ENCODE measurements around the gene ATG9A. TPM values are rescaled to one million over a fixed set of nuclear protein-coding genes. Genes with fewer than 3 reads are reported as not detected.
"Not testable (repeated sequence)": the region's sequence is repeated elsewhere in the genome, so short reads cannot be mapped to it uniquely, and the experiment has no call there.

The ATG9A gene
- total RNA-seq, 1 donor from 2014 or later = 46.5 TPM

GRCh38 chr2:219205981-219206327 lies 23.5 kb downstream of the ATG9A start:
- no peak for DNase-seq

GRCh38 chr2:219205165-219205538 lies 24.3 kb downstream of the ATG9A start:
- no peak for DNase-seq

DNA sequence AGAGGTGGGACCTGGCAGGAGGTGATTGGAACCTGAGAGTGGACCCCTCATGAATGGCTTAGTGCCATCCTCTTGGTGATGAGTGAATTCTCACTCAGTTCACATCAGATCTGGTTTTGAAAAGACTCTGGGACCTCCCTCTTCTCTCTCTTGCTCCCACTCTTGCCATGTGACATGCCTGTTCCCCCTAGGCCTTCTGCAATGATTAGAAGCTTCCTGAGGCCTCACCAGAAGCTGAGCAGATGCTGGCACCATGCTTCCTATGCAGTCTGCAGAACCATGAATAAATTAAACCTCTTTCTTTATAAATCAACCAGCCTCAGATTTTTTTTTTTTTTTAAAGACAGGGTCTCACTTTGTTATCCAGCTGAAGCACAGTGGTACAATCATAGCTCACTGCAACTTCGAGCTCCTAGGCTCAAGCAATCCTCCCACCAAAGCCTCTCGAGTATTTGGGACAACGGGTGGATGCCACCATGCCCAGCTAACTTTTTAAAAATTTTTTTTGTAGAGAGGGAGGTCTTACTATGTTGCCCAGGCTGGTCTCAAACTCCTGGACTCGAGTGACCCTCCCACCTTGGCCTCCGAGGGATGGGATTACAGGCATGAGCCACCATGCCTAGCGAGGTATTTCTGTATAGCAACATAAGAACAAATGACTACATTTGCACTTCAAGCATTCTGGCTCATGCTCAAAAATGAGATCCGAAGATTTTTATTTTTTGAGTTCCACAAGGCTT lies 24.8 kb downstream of the ATG9A start:
- no peak for DNase-seq

- not testable (repeated sequence) for DNase-seq
These were observed 28.1 kb downstream of the ATG9A start for GRCh38 chr2:219201331-219201730.

DNA sequence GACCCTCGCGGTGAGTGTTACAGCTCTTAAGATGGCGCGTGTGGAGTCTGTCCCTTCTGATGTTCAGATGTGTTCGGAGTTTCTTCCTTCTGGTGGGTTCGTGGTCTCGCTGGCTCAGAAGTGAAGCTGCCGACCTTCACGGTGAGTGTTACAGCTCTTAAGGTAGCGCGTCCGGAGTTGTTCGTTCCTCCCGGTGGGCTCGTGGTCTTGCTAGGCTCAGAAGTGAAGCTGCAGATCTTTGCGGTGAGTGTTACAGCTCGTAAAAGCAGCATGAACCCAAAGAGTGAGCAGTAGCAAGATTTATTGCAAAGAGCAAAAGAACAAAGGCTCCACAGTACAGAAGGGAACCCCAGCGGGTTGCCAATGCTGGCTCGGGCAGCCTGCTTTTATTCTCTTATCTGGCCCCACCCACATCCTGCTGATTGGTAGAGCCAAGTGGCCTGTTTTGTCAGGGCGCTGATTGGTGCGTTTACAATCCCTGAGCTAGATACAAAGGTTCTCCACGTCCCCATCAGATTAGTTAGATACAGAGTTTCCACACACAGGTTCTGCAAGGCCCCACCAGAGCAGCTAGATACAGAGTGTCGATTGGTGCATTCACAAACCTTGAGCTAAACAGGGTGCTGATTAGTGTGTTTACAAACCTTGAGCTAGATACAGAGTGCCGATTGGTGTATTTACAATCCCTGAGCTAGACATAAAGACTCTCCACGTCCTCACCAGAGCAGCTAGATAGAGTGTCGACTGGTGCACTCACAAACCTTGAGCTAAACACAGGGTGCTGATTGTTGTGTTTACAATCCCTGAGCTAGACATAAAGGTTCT lies 28.7 kb downstream of the ATG9A start:
- not testable (repeated sequence) for DNase-seq

DNA sequence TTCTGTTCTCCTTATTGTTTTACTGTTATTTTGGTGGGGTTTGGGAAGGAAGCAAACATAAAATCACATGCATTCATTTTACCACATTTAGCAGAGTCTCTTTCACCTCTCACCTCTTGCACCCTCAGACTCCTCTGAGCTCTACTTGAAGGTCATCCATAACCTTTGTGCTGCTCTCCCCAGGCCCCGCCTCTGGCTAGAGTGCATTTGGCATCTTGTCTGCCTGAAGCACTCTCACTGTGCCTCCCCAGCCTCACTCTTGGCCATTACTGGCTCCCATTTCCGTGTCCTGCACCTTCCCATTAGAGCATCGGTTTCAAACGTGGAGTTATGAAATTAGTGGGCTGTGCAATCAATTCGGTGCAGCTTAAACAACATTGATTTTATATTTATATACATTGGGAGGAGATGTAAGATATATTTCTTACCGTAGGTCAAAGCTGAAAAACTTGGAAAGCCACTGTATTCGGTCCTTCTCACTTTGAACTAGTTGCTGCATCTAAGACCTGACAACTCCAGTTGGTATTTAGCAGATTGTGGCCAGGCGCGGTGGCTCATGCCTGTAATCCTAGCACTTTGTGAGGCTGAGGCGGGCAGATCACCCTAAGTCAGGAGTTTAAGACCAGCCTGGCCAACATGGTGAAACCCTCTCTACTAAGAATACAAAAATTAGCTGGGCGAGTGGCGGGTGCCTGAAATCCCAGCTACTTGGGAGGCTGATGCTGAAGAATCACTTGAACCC lies 29.8 kb downstream of the ATG9A start:
- DNase-seq = no peak

DNA sequence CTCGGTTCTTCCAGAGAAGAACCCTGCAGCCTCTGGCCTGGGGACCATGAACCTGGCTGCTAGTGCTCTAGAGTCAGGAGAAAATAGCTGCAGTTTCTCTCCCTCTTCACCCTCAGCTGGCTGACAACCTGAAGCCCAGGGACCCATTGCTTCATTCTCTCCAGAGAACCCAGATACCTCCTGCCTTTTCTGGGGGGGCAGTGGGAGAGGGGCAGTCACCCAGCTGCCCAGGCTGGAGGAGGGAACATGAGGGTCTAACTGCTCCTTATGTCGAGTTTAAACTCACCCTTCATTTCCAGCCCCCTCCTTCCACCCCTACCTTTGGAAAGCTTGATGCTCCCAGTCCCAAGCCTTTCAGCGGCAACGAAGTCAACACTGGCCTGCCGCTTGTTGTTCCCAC lies 30.5 kb downstream of the ATG9A start:
- no peak for DNase-seq

GRCh38 chr2:219197388-219197787 lies 32.0 kb downstream of the ATG9A start:
- DNase-seq = no peak

- no peak for DNase-seq
These were observed 42.5 kb downstream of the ATG9A start for GRCh38 chr2:219186754-219187456.

- DNase-seq = no peak
These were observed 45.3 kb downstream of the ATG9A start for GRCh38 chr2:219184121-219184520.

GRCh38 chr2:219183151-219183772 lies 46.2 kb downstream of the ATG9A start:
- no peak for DNase-seq

GRCh38 chr2:219182331-219183150 lies 46.9 kb downstream of the ATG9A start:
- no peak for DNase-seq

- no peak for DNase-seq
These were observed 47.9 kb downstream of the ATG9A start for GRCh38 chr2:219181531-219181930.

DNA sequence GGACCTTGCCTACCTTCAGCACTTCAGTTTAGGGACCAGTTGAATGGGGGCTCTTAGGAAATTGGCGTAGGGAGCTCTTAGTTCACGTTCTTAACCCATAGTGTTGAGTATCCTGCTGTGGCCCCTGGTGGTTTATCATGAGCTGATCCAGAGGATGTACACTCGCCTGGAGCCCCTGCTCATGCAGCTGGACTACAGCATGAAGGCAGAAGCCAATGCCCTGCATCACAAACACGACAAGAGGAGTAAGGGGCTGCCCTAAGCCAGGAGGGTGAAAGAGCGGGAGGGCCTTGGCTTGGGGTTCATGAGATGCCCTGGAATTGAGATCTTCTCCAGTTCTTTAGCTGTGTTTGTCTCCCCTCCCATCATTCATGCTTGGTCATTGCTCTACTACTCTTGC lies 48.5 kb downstream of the ATG9A start:
- no peak for DNase-seq

DNA sequence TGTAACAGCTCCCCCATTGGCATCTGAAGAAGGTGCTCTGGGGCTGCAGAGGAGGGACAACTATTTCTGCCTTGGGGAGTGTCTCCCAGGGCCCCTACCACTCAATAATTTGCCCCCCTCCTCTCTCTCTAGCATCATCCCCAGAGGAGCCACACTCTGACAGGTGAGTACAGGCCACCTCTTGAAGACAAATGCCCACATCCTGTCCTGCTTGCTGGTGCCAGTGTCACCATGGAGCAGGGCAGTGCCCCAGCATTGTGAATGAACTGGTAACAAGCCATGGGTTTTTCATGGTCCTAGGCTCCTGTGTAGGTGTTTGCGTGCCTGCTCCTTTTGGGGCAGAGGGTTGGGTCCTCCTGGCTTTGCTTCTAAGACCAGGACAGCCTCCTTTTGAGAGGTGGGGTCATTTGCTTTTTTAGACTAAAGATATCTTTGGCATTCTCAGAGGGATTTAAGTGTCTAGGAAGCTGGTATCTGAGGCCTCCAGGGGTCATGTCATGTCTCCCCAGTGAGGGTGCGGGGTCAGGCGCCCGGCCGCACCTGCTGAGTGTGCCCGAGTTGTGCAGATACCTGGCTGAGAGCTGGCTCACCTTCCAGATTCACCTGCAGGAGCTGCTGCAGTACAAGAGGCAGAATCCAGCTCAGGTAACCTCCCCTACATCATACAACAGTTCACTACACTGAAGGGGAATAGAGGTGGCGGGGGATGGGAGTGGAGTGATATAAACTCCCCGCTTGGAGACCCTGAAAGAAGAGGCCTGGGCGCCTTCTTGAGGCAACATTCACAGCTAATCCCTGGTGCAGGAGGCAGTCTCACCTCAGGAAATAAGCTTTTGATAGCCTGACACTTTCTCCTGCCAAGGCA lies 49.6 kb downstream of the ATG9A start:
- no peak for DNase-seq

DNA sequence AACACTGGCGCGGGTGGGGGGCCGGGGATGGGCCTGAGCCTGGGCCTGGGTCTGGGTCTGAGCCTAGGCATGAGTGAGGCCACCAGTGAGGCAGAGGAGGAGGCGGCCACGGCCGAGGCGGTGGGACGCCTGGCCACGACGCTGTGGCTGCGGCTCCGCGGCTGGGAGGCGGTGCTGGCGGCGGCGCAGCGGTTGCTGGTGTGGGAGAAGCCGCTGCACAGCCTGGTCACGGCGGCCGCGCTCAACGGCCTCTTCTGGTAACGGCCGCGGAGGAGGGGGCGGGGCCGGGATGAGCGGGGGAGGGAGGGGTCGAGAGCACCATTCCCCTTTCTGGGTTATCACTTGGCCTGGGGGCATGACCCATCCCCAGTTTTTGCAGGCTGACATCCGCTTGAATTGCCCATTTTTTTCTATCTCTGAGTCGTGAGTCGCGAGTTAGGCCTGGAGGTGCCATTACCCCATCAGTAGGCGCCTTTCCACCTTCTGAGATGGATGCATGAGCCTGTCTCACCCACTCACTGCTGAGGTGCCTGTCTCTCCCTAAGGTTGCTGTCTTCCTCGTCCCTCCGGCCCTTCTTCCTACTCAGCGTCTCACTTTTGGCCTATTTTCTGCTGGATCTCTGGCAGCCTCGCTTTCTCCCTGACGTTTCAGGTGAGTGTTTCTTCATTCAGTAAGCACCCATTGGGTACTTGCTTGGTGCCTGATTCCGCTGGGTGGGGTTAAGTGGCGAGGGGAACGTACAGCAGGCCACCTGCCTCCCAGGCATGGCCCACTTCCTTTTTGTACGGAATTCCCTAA lies 50.9 kb downstream of the ATG9A start:
- DNase-seq = peak; percentile 54

DNA sequence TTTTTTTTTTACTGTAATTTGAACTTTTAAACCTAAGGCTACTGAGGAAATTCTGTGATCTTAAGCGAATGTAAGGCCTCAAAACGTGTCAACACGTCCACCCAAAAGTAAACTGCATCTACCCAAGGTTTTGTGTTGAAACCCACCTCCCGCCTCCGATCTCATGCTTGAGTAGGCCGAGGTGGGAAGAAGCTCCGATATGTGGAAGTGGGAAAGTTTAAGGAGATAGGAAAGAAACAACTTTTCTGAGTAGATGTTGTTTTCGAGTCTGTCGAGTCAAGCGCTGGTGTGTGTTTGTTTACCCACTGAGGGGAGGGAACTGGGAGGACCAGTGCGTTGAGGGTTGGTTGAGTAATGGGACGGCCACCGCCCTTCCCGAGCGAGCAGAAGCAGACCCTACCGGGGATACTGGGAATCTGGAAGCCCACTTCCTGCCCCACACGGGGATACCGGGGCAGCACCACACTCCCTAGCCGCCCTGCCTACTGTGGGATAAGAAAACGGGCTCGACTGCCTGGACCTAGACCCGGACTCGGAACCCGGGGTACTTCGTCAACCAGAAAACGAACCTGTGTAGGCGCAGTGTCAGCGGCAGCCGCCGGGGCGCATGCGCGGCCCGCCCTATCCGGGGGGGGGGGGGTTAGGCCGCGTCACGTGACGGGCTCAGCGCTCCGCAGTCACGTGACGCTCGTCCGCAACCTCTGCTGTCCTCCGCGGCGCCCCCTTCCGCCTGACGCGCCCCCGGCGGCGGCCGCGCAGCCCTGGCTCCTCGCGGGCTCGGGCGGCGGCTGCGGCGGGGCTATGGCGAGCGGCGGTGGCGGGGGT lies 51.7 kb downstream of the ATG9A start, which contains the start of gene RETREG2:
Gene RETREG2 (plus strand): TSS at position 724 of the 825 bp plus-strand sequence. CDS start 78 bp downstream, at position 802.
- peak; percentile 94 for DNase-seq

DNA sequence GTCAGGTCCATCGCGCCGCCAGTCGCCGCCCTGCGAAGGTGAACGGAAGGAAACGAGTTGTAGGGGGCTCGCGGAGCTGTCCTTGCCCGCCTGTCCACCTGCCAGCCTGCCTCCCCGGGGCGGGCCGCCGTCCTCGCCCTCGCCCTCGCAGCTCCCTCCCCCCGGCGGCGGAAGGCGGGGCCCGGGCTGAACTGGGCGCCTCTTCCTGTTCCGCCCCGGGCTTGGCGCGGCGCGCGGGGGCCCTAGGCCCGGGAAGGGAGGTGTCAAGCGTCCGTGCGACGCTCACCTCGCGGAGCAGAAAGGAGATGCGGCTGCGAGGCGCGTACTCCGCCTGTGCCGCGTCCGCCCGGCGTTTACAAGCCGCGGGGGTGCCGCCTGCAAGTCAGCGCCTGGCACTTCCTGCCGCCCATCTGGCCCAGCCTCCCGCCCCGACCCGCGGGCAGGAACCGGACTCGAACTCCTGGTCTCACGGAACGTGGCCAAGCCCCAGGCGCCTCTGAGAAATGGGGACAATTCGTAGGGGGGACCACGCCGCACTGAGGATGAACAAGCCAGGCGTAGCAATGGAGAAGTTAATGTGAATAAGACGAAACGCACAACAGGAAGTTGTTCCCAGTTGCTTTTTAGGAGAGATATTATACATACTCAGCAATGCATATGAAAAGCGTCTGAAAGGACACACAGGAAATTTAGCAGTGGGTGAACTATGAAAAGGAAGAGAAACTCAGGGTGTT lies 52.5 kb downstream of the ATG9A start, which contains the start of gene CNPPD1:
Gene CNPPD1 (minus strand): TSS at position 108 of the 734 bp plus-strand sequence. CDS start 97 bp downstream, at position 11.
- DNase-seq = peak; percentile 85
